Measurements from ENCODE around the gene INHBE.

INHBE gene

DNA sequence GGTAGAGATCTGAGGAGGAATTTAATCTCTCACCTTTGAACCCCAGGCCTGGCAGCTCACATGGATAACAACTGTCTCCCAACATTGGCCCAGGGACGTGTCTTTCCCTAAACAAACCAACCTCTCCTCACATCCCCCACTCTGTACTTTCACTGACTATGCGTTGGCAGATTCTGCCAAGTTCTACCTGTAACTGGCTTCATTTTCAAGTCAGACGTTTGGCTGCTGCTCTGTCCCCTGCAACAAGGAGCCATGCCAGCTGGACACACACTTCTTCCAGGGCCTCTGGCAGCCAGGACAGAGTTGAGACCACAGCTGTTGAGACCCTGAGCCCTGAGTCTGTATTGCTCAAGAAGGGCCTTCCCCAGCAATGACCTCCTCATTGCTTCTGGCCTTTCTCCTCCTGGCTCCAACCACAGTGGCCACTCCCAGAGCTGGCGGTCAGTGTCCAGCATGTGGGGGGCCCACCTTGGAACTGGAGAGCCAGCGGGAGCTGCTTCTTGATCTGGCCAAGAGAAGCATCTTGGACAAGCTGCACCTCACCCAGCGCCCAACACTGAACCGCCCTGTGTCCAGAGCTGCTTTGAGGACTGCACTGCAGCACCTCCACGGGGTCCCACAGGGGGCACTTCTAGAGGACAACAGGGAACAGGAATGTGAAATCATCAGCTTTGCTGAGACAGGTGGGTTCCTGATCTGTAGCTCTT is 20.4 kb upstream of the INHBE start, which contains the start of gene INHBC:
Gene INHBC, plus strand, starts transcription at position 268 of the 707 bp plus-strand sequence. Its CDS starts 103 bp downstream, at position 371.
- TF ChIP-seq SIN3A (IDR thresholded peaks at IDR 0.05; ENCODE audit: borderline replicate concordance, insufficient read depth, low read length) (no peak), POLR2AphosphoS5 (IDR thresholded peaks at IDR 0.05; ENCODE audit: low read depth, low read length) (no peak)

GRCh38 chr12:57435293-57435692 is 19.8 kb upstream of the INHBE start:
- TF ChIP-seq TAF1 (IDR thresholded peaks at IDR 0.05; ENCODE audit: borderline replicate concordance, insufficient read depth, low read length) = no peak
- TF ChIP-seq, protein P1, sequence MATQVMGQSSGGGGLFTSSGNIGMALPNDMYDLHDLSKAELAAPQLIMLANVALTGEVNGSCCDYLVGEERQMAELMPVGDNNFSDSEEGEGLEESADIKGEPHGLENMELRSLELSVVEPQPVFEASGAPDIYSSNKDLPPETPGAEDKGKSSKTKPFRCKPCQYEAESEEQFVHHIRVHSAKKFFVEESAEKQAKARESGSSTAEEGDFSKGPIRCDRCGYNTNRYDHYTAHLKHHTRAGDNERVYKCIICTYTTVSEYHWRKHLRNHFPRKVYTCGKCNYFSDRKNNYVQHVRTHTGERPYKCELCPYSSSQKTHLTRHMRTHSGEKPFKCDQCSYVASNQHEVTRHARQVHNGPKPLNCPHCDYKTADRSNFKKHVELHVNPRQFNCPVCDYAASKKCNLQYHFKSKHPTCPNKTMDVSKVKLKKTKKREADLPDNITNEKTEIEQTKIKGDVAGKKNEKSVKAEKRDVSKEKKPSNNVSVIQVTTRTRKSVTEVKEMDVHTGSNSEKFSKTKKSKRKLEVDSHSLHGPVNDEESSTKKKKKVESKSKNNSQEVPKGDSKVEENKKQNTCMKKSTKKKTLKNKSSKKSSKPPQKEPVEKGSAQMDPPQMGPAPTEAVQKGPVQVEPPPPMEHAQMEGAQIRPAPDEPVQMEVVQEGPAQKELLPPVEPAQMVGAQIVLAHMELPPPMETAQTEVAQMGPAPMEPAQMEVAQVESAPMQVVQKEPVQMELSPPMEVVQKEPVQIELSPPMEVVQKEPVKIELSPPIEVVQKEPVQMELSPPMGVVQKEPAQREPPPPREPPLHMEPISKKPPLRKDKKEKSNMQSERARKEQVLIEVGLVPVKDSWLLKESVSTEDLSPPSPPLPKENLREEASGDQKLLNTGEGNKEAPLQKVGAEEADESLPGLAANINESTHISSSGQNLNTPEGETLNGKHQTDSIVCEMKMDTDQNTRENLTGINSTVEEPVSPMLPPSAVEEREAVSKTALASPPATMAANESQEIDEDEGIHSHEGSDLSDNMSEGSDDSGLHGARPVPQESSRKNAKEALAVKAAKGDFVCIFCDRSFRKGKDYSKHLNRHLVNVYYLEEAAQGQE (IDR thresholded peaks at IDR 0.05; ENCODE audit: insufficient read depth in 1 of 2, low read depth in 2 of 2, low read length in 2 of 2) = no peak
- no peak for TF ChIP-seq FOXP2 (optimal IDR thresholded peaks at IDR 0.05; ENCODE audit: borderline replicate concordance, extremely low read depth, extremely low read length, insufficient read depth)
- no peak for TF ChIP-seq SIN3A (IDR thresholded peaks at IDR 0.05; ENCODE audit: borderline replicate concordance, insufficient read depth, low read length)
- TF ChIP-seq POLR2AphosphoS5 (IDR thresholded peaks at IDR 0.05; ENCODE audit: low read depth, low read length) = no peak

DNA sequence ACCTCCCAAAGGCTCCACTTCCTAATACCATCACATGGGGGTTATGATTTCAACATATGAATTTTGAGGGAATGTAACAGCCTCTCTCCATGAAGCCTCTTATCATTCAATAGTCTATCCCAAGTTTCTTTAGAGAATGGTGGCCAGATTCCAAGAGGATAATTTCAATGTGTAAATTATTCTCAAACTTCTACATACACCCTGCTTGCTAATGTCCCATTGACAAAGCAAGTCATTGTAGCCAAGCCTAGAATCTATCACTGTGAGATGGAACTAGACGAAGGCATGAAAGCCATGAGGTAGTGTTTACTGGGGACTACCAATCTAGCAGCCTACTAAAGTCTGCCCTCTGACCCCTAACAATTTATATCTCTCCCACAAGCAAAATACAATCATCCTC is 16.7 kb upstream of the INHBE start:
- TF ChIP-seq SIN3A (IDR thresholded peaks at IDR 0.05; ENCODE audit: borderline replicate concordance, insufficient read depth, low read length) (no peak), TAF1 (IDR thresholded peaks at IDR 0.05; ENCODE audit: borderline replicate concordance, insufficient read depth, low read length) (no peak), FOXP2 (optimal IDR thresholded peaks at IDR 0.05; ENCODE audit: borderline replicate concordance, extremely low read depth, extremely low read length, insufficient read depth) (no peak), POLR2AphosphoS5 (IDR thresholded peaks at IDR 0.05; ENCODE audit: low read depth, low read length) (no peak)
- TF ChIP-seq, protein P1 (IDR thresholded peaks at IDR 0.05; ENCODE audit: insufficient read depth in 1 of 2, low read depth in 2 of 2, low read length in 2 of 2) = no peak

- TF ChIP-seq, protein P1 (IDR thresholded peaks at IDR 0.05; ENCODE audit: insufficient read depth in 1 of 2, low read depth in 2 of 2, low read length in 2 of 2) = no peak
- no peak for TF ChIP-seq SIN3A (IDR thresholded peaks at IDR 0.05; ENCODE audit: borderline replicate concordance, insufficient read depth, low read length)
- no peak for TF ChIP-seq TAF1 (IDR thresholded peaks at IDR 0.05; ENCODE audit: borderline replicate concordance, insufficient read depth, low read length)
- TF ChIP-seq POLR2AphosphoS5 (IDR thresholded peaks at IDR 0.05; ENCODE audit: low read depth, low read length) = no peak
- TF ChIP-seq FOXP2 (optimal IDR thresholded peaks at IDR 0.05; ENCODE audit: borderline replicate concordance, extremely low read depth, extremely low read length, insufficient read depth) = no peak
These were observed 15.3 kb upstream of the INHBE start for GRCh38 chr12:57439762-57440266.

DNA sequence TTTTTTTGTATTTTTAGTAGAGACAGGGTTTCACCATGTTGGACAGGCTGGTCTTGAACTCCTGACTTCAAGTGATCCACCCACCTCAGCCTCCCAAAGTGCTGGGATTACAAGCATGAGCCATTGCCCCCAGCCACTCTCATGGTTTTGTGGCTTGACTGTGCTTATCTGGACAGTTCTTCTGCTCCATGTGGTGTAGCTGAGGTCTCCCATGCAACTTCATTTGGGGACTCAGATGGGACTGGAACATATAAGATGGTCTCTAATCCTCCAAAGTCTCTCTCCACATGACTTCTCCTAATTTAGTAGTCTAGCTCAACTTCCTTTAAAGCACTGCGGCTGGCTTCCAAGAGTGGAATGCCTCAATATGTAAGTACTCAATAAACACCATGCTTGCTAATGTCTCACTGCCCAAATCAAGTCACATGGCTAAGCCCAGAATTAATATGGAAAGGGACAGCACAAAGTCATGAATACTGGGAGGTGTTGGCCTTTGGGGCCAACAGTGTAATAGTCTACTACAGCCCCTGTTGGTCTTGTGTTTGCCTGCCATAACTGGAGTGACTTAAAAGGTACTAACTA is 13.2 kb upstream of the INHBE start:
- no peak for TF ChIP-seq FOXP2 (optimal IDR thresholded peaks at IDR 0.05; ENCODE audit: borderline replicate concordance, extremely low read depth, extremely low read length, insufficient read depth)
- TF ChIP-seq SIN3A (IDR thresholded peaks at IDR 0.05; ENCODE audit: borderline replicate concordance, insufficient read depth, low read length) = no peak
- TF ChIP-seq, protein P1 (IDR thresholded peaks at IDR 0.05; ENCODE audit: insufficient read depth in 1 of 2, low read depth in 2 of 2, low read length in 2 of 2) = no peak
- TF ChIP-seq POLR2AphosphoS5 (IDR thresholded peaks at IDR 0.05; ENCODE audit: low read depth, low read length) = no peak
- no peak for TF ChIP-seq TAF1 (IDR thresholded peaks at IDR 0.05; ENCODE audit: borderline replicate concordance, insufficient read depth, low read length)

Measured in PFSK-1 (cell line).